NCI-H1048 (cell line): ENCODE measurements around the gene WDSUB1.

Experiments
- DNase-seq: peaks from one replicate; lab custom pipeline; 2025; lab: John Stamatoyannopoulos, UW

The WDSUB1 gene

DNA sequence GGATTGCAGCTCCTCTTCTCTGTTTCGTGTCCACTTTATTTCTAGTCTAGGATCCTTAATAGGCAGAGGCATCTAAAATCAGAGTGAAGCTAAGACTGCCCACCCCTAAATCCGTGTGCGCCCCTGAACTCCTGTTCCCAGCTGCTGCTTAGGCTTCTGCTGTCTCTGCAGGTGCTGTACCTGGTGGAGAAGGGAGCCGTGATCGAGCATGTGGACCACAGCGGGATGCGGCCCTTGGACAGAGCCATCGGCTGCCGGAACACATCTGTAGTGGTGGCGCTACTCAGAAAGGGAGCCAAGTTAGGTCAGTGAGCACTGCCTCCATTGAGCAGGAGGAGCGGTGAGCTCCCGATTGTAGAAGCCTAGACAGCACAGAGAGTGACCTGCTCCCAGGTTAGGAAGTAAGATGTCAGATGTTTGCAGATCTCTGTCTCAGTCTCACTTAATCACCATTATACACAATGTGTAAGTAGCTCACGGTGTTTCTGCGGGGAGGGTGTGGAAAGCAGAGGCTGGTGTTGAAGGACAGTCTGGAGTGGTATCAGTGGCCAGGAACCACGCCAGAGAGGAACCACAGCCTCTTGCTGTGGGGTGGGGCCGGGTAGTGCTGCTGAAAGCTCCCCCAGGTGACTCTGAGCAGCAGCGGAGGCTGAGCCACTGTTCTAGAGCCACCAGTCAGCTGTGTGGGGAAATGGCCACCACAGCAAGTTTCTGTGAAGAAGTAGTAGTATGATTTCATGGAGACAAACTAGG lies 62.3 kb downstream of the WDSUB1 start:
- no peak for DNase-seq

DNA sequence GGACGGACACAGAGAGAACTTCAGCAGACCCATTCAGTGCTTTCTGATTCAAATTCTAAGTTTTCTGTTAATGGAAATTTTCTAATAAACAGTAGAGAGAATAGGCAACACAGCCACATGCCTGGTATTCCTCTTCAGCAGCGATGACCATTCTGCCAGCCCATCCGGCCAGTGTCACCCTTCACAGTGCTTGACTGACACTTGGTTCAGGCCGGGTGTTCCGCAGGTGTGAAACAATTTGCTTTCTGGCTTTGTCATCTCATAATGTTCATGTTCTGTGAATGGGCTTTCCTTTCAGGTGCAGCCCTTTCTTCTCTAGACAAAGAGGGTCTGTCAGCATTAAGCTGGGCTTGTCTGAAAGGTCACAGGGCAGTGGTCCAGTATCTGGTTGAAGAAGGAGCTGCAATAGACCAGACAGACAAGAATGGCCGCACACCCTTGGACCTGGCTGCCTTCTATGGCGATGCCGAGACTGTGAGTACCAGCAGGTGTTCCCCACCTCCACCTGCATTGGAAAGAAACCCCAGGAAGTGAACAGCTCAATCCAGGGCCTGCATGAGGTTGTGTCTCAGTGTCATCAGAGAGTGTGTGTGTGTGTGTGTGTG lies 67.0 kb downstream of the WDSUB1 start:
- no peak for DNase-seq

DNA sequence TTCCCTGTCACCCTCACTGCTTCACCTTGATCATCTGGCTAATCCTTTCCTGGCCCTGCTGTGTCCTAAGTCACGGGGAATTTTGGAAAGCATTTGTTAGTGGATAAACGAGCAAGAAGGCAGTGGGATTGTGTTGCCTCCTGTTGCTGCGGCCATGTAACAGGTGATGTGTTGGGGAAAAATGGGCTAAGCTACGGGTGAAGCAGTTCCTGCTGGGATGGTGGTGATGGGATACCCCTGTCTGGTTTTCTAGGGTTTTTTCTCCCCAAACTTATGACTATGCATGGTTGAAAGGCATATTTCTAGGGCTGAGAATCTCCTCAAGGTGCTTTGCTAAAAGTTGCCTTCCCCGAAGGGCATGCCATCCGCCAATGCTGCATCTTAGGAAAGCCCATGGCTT lies 68.1 kb downstream of the WDSUB1 start:
- no peak for DNase-seq

DNA sequence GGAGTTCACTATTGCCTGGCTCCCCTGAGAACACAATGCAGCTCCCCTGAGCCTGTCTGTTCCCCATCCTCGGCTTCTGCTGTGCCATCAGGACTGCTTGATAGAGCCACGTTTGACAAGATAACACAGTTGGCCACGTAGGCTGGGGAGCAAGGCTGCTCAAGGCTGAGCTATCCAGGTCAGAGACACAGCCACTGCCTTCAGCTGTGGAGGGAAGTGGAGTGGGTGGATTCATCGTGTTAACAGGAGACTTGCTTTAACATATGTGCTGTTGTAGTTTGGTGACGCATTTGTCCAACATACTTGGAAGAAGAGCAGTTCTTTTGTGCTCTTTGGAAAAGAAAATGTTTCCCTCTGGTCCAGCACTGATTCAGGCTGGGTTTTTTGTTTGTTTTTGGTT lies 68.8 kb downstream of the WDSUB1 start:
- no peak for DNase-seq

DNA sequence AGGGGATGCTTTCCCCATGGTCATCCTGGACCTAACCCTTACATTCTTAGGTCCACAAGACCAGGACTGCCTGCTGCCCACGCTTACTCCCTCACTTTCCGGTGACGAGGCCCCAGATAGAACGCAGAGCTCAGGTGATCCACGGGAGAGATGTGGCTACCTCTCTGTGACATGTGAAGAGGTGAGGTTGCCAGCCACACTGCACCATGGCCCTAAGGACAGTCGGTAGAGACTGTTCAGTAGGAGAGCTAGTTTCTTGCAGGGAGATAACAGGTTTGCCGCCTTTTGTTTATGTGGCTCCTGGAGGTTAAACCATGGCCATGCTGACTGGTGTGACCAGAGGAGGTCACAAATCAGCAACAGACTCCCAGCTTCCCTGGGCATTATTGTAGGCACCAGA lies 71.4 kb downstream of the WDSUB1 start:
- no peak for DNase-seq

DNA sequence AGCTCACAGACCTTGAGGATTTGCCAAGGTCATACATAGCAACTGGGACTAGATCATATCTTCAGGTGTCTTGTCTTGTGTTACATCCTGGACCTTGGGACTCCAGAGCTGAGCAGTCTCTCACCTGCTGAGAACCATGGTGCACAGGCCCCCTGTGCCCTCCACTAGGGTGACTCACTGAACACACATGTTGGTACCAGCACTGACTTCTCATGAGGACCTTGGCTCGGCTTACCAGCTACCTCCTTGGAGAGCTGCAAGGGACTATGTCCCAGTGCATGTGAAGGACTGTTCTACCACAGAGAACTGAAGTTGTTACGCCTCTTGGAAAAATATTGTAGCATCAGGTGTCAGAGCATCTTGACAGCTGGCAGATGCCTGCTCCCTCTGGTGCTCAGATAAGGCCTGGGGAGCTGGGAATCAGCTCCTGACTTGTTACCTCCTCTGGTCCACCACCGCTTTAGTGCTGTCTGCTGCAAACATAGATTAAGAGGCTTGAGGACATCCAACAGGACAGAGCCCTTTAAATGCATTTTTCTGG lies 72.1 kb downstream of the WDSUB1 start:
- no peak for DNase-seq

DNA sequence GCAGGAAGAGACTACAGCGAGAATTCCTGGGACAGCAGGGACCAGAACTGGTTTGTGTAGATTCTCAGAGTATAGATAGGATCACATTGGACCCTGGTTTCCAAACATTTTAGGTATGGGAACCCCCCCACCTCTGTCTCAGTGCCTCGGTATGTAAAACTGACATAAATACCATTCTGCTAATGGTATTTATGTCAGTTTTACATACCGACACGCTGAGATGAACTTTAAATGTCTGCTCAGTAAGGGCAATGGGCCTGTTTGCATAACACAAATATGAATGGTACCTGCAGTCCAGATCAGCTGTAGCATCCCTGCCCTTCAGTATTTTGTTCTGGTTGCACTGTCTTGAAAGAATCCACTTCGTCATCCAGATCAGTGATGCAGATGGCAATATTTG lies 73.2 kb downstream of the WDSUB1 start:
- no peak for DNase-seq

DNA sequence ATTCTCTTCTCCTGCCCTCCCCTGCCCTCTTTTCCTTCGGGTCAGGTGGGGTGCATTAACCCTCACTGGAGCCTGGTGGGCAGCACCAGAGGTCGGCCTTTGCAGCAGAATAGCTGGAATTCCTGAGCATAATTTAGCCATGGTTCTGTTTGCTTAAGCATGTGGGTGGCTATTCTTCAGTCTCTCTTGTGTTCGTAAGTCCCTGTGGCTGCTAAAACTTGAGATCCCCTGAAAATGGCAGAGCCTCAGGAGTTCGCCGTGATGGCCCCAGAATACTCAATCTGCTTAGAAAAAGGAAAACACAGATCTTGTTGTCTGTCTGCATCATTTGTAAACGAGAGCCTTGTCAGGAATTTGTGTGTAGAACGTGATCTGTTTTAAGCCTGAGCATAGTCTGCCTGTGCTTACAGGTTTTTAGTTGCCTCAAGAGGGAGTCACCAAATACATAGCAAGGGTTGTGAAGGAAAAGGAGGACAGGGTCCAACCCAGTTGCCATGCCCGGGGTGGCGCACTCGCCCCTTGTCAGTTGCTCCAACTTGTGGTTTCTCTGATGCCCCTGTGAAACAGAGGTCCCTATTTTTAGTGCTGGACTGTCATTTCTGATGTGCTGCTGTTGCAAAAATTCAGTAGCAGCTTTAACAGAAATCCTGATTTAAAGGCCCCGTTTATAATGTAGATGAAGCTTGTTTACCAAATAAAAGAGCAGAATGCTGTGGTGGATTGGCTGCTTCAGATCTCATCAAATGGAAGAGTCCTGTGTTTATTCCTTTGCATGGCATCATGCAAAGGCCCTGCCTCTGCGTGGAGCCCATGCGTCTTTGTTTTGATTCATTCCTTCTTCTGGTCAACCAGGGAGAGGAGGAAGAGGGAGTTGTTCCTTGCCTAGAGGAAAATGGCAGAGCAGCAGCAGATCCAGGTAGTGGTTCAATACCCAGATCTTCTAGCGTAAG lies 74.8 kb downstream of the WDSUB1 start:
- DNase-seq: no peak

DNA sequence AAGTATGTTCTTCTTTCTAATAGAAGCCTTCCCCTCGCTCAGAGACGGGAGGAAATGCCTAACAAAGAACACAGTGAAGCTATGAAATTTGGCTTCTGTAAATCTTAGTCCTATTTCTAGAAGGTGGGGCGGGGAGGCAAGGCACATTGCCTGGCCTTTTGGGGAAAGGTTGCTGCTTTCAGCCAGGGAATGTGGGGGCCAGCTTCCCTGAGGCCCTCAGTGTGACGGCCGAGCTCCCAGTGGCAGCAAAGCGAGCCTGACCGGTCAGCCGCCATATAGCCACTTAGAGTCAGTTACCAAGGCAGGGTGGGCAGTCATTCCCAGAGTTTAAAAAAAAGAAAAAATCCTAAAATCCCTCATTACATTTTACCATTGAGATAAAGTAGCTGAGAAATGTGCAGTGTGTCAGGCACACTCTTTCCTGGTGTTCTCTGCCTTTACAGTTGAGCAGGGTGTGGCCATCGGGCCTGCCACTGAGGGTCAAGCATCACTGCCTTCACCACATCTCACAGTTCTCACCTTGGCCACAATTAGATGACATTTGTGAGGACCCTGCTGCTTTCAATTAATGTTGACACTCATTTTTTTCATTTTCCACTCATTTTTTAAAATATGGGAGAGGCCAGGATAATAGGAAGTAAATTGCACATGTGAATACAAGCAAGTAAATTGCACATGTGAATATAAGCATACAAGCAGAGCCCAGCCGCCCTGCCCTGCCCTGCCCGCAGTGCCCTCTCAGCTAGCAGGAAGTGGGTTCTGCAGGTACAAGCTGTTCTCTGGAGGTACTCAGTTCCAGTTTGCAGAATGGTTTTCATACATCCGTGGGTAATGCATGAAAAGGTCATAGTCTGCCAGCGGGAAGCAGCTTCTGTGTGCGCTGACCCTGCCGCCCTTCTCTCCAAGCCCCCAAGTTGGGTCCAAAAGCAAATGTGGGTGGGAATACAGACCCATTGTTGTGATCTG lies 76.9 kb downstream of the WDSUB1 start:
- DNase-seq: no peak

DNA sequence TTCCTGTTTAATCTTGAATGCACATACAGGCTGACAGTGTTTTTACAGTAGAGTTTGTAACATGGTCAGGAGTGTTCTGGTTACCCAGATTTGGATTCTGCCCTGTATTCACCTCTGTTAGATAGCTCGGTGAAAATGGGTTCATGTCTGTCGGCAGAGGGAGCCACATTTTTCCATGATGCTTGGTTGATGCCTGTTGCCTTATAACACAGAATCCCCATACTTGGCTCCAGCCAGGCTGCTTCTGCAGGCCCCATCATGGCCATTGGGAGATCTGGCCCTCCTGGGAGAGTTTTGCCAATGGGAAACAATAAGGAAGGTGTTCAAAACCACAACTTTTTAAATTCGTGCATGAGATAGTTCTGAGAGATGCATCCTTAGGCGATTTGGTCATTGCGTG lies 78.1 kb downstream of the WDSUB1 start:
- no peak for DNase-seq

DNA sequence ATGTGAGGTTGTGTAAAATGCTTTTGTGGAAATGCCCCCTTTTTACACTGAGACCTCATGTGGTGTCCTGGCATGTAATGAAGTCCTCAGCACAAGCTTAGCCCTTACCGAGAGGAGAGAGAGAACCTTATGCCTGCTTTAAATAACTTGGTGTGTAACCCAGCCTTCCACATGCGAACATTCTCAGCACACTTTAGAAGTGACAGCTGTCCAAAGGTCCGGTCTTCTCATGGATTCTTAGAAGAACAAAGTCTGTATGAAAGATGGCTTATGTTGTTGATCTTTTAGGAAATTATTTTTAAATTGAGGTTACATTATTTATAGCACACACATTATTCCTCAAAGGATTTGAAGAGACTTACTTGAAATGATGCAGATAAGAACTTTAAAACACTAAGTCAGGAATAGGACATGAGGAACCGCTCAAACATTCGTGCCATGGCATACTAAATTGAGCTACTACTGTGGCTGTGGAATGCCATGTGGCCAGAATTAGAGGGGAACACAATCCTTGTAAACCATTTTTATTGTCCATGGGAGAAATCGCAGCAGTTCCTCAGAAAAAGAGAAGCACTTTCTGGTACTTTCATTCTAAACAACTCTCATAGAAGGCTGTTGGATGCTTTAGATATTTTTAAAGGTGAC lies 79.6 kb downstream of the WDSUB1 start:
- DNase-seq: no peak

DNA sequence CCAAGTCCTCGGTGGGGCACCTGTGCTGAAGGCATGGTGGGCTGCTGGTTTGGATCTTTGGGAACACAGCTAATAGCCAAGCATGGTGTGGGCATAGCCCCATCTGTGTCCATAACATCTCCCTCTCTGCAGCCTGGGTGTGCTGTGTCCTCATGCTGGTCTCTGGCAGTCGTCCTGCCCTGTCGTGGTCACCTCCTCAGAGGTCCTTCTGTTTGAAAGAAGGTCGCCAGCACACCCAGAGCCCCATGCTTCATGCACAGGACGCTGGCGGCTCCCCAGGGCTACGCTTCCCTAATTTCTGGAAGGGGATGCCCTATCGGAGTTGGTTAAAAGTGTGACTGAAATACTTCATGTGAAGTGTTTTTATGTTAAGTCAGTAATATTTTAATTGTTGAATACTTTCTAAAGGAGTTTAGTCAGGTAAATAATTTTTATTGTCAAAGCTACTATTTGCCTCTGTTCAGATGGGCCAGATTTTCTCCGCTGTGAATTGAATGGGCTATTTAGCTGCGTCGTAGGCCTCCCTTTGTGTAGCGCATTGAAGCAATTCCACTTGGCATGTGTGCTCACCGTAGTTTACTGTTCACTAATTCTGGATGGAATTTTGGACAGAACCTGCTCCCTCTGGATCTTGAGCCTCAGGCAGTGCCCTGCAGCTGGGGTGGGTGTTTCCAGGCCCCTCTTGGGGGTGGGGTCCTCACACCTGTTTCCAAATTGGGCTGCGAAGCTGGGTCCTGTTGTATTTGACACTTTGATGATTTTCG lies 81.9 kb downstream of the WDSUB1 start:
- DNase-seq: no peak

DNA sequence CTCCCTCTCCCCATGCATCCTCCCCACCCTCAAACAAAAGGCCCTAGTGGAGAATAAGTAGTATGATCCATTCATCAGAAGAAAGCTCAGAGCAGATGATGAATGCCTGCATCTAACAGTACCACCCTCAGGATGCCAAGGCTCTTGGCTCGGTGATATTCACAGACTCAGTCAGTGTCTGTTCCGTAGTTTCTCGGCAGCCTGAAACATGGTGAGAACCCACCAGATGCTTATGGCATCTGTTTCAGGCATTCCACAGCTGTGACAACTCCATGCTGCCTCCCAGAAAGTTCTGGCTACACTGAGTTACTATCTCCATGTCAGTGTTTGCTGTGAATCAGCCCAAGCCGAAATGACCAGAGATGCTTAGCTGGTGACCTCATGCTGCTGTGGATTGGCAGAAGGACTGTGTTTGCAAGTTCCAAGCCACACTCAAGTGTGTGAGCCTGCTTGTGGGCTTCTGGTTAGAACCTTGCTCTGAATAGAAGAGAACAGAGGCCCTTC lies 83.9 kb downstream of the WDSUB1 start:
- no peak for DNase-seq

DNA sequence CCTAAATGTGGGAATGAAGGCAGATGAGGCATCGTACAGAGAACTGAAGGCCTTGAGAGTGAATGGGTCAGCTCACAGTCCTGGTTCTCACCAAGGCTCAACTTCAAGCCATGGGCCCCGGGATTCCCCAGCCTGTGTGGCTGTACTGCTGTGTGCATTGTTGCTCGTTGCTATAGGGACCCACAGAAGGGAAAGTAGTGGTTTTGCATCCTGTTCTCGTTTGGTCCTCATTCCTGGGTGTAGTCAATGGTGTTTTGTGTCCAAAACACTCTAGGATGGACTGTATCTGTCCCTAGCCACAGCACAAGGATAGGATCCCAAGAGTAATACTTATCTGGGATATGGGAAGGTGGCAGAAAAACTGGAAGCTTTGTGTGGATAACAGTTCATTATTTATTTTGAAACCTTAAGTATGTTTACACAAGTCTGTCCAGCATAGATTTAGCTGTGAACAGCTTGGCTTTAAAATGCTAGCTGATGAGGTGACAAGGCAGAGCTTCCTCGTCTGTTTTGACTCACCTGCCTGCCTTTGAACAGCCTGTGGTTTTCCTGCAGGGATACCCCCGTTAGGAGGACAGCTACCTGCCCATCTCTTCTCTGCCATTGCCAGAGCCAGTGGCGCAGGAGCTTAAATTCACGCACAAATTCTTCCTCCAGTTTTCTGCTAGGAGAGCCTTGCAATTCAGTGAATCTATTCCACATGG lies 85.0 kb downstream of the WDSUB1 start:
- DNase-seq: no peak

DNA sequence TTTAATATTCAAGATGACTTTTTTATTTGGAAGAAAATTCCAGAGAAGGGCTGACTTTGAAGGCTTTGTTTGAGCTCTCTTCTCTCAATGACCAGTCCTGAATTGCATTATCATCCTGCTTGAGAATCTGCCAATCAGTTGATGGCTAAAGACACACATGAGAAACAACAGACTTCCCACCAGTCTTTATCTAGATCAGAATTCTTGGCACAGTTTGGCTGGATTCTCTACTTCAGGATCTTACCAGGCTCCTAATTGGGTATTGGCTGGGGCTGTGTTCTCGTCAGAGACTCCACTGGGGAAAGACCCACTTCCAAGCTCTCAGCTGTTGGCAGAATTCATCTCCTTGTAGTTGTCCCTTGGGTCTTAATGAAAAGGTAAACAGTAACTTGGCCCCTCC lies 86.0 kb downstream of the WDSUB1 start:
- no peak for DNase-seq

DNA sequence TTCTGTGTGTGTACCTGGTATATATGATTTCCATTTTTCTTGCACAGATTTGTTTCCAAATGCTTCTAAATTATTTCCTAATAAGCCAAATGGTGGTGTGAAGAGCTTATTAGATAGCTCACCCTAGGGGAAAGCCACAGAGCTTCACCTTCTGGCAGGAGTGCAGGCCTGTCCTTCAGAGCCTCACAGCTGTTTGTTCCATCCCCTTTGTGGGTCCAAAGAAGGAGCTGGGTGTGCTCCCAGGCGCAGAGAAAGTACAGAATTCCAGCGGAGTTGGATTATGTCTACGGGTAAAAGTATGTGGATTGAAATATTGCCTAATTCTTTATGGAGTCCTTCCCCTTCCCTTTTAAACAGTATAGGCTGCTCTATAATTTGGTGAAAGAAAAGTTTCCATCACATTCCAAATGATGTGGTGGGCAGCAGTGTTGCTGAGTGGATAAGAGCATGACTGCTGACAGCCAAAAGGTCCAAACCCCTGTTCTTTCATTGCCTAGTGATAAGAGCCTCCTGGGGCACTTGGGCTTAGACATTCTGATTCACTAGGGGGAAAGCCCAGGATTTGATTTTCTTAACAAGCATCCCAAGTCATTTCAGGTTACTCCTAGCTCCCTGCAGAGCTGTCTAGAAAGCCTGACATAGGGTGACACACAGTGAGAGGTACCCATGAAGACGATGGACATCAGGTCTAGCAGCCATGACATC lies 86.6 kb downstream of the WDSUB1 start:
- no peak for DNase-seq

DNA sequence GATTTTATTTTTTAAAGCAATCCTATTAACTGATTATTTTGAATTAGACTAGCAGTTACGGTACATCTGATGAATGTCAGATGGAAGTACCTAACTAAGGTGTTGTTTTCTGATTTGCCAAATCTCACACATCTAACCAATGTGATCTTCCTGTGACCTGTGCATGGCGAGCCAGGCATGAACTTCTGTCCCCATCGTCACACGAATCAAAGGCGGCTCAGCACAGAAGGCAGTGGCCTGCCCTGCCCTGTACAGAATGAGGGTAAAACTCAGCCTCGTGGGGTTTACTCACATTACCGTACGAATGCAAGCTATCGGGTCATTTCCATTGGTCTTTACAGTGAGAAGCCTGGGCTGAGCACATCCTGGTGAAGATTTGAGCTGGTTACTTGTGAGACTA lies 87.3 kb downstream of the WDSUB1 start:
- no peak for DNase-seq

DNA sequence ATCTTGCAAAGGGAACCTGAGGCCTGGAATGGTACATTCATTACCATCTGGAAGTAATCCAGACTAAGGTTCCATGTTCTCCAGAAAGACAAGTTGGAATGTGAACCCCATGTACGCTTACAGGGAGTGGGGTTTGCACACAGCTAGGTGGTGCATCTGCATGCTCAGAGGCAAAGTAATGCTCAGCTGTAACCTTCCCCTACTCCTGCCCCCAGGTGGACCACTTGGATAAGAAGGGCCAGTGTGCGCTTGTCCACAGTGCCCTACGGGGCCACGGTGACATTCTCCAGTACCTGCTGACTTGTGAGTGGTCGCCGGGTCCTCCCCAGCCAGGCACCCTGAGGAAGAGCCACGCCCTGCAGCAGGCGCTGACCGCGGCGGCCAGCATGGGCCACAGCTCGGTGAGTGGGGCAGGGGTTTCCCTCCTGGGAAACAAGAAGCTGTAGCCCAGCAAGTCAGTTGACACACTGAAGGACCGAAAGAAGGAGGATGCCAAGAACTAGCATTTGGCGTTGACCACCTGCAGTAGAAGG lies 90.0 kb downstream of the WDSUB1 start:
- DNase-seq: no peak
